Lower lobe of right lung (tissue), 2 donors: ENCODE data around the gene FN1. TPM values are rescaled to one million over a fixed set of nuclear protein-coding genes. Genes with fewer than 3 reads are reported as not detected.

Experiments
- ATAC-seq, 2 donors: fragments of 200-7000 bp; cut with Tn5 transposase; one replicate each; pipeline ENCODE4 v1.9.1; 2020 to 2022; ENCODE audit warnings: mild to moderate bottlenecking in 2 of 2, moderate library complexity in 2 of 2
- DNase-seq: peaks from one replicate; pipeline ENCODE4 v3.0.0-alpha.2; 2020
- H3K27ac ChIP-seq: fragments of 200-600 bp; one replicate; pipeline ENCODE4 v1.8.0; 2022
- H3K27me3 ChIP-seq: fragments of 200-600 bp; one replicate; pipeline ENCODE4 v1.8.0; 2022; ENCODE audit warnings: low read depth
- H3K36me3 ChIP-seq: fragments of 200-600 bp; one replicate; pipeline ENCODE4 v1.8.0; 2022; ENCODE audit warnings: mild to moderate bottlenecking
- H3K4me1 ChIP-seq: fragments of 200-600 bp; one replicate; pipeline ENCODE4 v1.8.0; 2022
- H3K4me3 ChIP-seq: fragments of 200-600 bp; one replicate; pipeline ENCODE4 v1.8.0; 2022; ENCODE audit warnings: mild to moderate bottlenecking
- H3K9me3 ChIP-seq: fragments of 200-600 bp; one replicate; pipeline ENCODE4 v1.8.0; 2022
- intact Hi-C: fragments of 100-400 bp; cut with DNase I; formaldehyde crosslinking; loops from one replicate; pipeline ENCODE4 v1.11.0; 2022
- total RNA-seq: library from RNA; stranded (reverse); fragmentation: NEBNext Ultra II Directional; extraction: Animal tissue kit (Norgen Biotek cat#: 25700); gene quantifications from one replicate; pipeline ENCODE4 v1.2.1, GENCODE V29; 2021
- TF ChIP-seq, protein P1 (sequence below): fragments of 200-600 bp; IDR thresholded peaks from one replicate; pipeline ENCODE4 v1.8.0; 2022; ENCODE audit warnings: antibody characterized with exemption, mild to moderate bottlenecking
- donor health status: DM: no; HTN: yes; CAD: no; lungs with severe emphysema.

Gene FN1
- total RNA-seq, 1 donor from 2014 or later, result 1,248 TPM

DNA sequence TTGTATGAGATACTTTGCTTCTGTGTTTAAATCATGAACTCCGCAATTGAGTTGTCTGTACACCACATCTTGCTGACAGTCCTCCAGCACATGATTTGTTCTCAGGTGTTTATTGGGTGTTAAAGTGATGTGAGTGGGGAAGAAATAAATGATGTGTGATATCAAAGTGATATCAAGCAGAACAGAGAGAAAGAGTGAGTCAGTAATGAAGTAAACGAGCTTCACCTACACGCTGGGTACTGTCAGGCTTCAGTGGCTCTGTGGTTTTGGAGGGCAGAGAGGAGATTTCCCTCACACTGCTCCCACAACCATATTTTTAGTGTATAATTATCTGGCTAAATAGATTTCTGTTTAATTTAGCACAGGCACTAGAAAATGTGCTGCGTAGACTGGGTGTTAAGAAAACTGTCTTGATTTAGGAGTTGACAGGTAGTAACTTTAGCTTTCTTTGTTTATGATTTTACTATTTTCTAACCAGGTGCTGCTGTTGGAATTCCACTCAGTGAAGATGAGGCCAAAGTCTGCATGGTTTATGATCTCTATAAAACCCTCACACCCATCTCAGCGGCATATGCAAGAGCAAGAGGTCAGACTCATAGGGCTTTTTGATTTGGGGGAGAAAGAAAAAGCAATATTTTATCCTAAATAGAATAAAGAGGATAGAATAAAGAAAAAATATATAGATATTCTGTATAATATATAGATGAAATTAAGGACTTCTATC is 102.8 kb downstream of the FN1 start:
- Histone ChIP-seq H3K27me3 (no peaks in the 10 kb centered on the region), H3K9me3 (no peaks in the 10 kb centered on the region), H3K4me1 (no peaks in the 10 kb centered on the region), H3K36me3 (peaks cover 77% of the 10 kb centered on the region), H3K27ac (no peak overlapping the region), H3K4me3 (no peak overlapping the region)
- ATAC-seq, result no peak
- intact Hi-C loops, result no loop called here
- no peak for DNase-seq
- TF ChIP-seq, protein P1, sequence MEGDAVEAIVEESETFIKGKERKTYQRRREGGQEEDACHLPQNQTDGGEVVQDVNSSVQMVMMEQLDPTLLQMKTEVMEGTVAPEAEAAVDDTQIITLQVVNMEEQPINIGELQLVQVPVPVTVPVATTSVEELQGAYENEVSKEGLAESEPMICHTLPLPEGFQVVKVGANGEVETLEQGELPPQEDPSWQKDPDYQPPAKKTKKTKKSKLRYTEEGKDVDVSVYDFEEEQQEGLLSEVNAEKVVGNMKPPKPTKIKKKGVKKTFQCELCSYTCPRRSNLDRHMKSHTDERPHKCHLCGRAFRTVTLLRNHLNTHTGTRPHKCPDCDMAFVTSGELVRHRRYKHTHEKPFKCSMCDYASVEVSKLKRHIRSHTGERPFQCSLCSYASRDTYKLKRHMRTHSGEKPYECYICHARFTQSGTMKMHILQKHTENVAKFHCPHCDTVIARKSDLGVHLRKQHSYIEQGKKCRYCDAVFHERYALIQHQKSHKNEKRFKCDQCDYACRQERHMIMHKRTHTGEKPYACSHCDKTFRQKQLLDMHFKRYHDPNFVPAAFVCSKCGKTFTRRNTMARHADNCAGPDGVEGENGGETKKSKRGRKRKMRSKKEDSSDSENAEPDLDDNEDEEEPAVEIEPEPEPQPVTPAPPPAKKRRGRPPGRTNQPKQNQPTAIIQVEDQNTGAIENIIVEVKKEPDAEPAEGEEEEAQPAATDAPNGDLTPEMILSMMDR, result no peak

DNA sequence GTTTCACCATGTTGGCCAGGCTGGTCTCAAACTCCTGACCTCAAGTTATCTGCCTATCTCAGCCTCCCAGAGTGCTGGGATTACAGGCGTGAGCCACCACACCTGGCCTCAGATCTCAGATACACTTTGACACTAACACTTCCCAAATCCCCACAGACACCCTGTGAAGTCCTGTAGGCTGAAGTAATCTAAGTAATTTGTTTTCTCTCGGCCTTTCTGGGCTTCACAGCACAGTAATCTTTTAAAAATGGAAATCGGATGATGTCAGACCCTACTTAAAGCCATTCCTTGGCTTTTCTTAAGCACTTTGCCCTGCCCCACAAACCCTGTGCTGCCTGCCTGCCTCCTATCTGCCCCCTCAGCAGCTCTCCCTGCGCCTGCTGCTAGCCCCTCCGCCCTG is 107.8 kb downstream of the FN1 start:
- H3K27me3 ChIP-seq, result no peaks in the 10 kb centered on the region
- ATAC-seq (no peak), DNase-seq (no peak)
- TF ChIP-seq, protein P1, result no peak
- H3K27ac ChIP-seq, result no peak overlapping the region
- no peaks in the 10 kb centered on the region for H3K9me3 ChIP-seq
- intact Hi-C loops, result no loop called here
- H3K4me3 ChIP-seq, result no peak overlapping the region
- H3K4me1 ChIP-seq, result no peaks in the 10 kb centered on the region
- peaks cover 65% of the 10 kb centered on the region for H3K36me3 ChIP-seq

DNA sequence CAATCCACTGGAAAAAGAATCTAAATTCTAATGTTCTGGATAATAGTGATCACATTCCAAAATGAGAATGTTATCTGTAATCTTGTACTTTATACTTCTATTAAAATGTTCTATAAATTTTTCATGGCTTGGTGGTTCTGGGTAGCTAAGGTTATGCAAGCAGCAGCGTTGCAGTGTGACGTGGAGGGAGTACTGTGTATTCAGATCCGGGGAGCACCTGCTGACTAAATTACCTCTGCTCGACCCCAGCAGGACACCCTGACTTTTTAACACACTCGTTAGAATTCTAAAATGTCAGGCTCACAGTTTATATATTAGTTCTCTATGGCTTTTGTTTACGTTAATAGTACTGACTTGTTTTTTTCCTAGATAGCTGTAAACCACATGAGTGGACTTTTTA is 111.1 kb downstream of the FN1 start:
- Histone ChIP-seq H3K27ac (no peak overlapping the region), H3K4me3 (no peak overlapping the region), H3K4me1 (no peaks in the 10 kb centered on the region), H3K27me3 (no peaks in the 10 kb centered on the region), H3K9me3 (no peaks in the 10 kb centered on the region), H3K36me3 (peaks cover 68% of the 10 kb centered on the region)
- no peak for ATAC-seq
- no peak for DNase-seq
- TF ChIP-seq, protein P1, result no peak
- intact Hi-C loops, result no loop called here

DNA sequence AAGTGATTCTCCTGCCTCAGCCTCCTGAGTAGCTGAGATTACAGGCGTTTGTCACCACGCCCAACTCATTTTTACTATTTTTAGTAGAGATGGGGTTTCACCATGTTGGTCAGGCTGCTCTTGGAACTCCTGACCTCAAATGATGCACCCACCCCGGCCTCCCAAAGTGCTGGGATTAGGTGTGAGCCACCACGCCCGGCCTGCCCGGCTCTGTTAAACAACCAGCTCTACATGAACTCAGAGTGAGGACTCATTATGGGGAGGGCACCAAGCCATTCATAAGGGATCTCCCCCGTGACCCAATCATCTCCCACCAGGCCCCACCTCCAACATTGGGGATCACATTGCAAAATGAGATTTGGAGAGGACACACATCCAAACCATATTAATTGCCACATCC is 115.2 kb downstream of the FN1 start:
- H3K36me3 ChIP-seq, result peaks cover 49% of the 10 kb centered on the region
- intact Hi-C loops, result no loop called here
- no peak for DNase-seq
- no peaks in the 10 kb centered on the region for H3K4me1 ChIP-seq
- H3K4me3 ChIP-seq, result no peak overlapping the region
- H3K9me3 ChIP-seq, result no peaks in the 10 kb centered on the region
- no peak overlapping the region for H3K27ac ChIP-seq
- TF ChIP-seq, protein P1, result no peak
- ATAC-seq, result no peak
- H3K27me3 ChIP-seq, result no peaks in the 10 kb centered on the region

DNA sequence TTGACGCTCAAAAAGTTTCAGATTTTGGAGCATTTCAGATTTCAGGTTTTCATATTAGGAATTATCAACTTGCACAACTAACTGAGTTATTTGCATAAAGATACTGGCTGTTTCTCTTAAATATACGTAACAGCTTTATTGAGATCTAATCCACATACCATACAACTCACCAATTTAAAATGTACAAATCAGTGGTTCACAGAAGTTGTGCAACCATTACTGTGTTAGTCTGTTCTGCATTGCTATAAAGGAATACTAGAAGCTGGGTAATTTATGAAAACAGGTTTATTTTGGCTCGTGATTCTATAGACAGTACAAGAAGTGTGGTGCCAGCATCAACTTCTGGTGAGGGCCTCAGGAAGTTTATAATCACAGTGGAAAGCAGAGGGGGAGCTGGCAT is 115.8 kb downstream of the FN1 start:
- DNase-seq, result no peak
- intact Hi-C loops, result no loop called here
- H3K36me3 ChIP-seq, result peaks cover 45% of the 10 kb centered on the region

More for the DNA sequence above, 115.8 kb downstream of the FN1 start:
- ATAC-seq, result no peak
- Histone ChIP-seq H3K27ac (no peak overlapping the region), H3K4me1 (no peaks in the 10 kb centered on the region), H3K9me3 (no peaks in the 10 kb centered on the region), H3K4me3 (no peak overlapping the region), H3K27me3 (no peaks in the 10 kb centered on the region)
- TF ChIP-seq, protein P1, result no peak
